MM.1S (cell line): Measurements from ENCODE around the gene LDLRAD4.

ENCODE experiments used
- CTCF ChIP-seq: fragments of 300-600 bp; sonication (generic); IDR thresholded peaks from 2 replicates; pipeline ENCODE4 v1.5.1; 2016; ENCODE audit warnings: antibody characterized with exemption, low read length, mixed read lengths
- EZH2 ChIP-seq: fragments of 300-600 bp; sonication (generic); optimal IDR thresholded peaks from 2 replicates; pipeline ENCODE3; 2017; ENCODE audit warnings: low read depth, mild to moderate bottlenecking, antibody characterized with exemption, low read length, mixed read lengths

GRCh38 chr18:13605901-13606300 is 387.3 kb downstream of the LDLRAD4 start:
- no peak for TF ChIP-seq CTCF
- TF ChIP-seq EZH2 = no peak
